HL-60 (cell line): Measurements from ENCODE around the gene NOS1AP.

Experiments
- POLR2AphosphoS5 ChIP-seq: IDR thresholded peaks from 2 replicates; pipeline ENCODE4 v1.6.1; 2012; ENCODE audit warnings: low read depth
- TF ChIP-seq, protein P1 (sequence below): IDR thresholded peaks from one replicate; pipeline ENCODE4 v1.5.1; 2011; ENCODE audit warnings: low read length, control low read depth, inconsistent platforms; ENCODE audit not compliant: insufficient read depth

GRCh38 chr1:162358928-162359327 lies 289.4 kb downstream of the NOS1AP start:
- TF ChIP-seq, protein P1, sequence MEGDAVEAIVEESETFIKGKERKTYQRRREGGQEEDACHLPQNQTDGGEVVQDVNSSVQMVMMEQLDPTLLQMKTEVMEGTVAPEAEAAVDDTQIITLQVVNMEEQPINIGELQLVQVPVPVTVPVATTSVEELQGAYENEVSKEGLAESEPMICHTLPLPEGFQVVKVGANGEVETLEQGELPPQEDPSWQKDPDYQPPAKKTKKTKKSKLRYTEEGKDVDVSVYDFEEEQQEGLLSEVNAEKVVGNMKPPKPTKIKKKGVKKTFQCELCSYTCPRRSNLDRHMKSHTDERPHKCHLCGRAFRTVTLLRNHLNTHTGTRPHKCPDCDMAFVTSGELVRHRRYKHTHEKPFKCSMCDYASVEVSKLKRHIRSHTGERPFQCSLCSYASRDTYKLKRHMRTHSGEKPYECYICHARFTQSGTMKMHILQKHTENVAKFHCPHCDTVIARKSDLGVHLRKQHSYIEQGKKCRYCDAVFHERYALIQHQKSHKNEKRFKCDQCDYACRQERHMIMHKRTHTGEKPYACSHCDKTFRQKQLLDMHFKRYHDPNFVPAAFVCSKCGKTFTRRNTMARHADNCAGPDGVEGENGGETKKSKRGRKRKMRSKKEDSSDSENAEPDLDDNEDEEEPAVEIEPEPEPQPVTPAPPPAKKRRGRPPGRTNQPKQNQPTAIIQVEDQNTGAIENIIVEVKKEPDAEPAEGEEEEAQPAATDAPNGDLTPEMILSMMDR = no peak
- no peak for TF ChIP-seq POLR2AphosphoS5
